CD4-positive, alpha-beta T cell treated with Interleukin-2 at 100 ng/mL for 4 hours (primary cell): ENCODE measurements around the gene ZNF385D.

ENCODE experiments used
- DNase-seq: peaks from one replicate; pipeline ENCODE4 v3.0.0-alpha.2; 2020; ENCODE audit warnings: low spot score

Gene ZNF385D

GRCh38 chr3:21670386-21670785 is 80.6 kb downstream of the ZNF385D start:
- no peak for DNase-seq

GRCh38 chr3:21668012-21668411 is 83.0 kb downstream of the ZNF385D start:
- no peak for DNase-seq

GRCh38 chr3:21665444-21666100 is 85.4 kb downstream of the ZNF385D start:
- no peak for DNase-seq

GRCh38 chr3:21664996-21665395 is 86.0 kb downstream of the ZNF385D start:
- DNase-seq: no peak

GRCh38 chr3:21662403-21662802 is 88.6 kb downstream of the ZNF385D start:
- no peak for DNase-seq

GRCh38 chr3:21654662-21655061 is 96.3 kb downstream of the ZNF385D start:
- no peak for DNase-seq

GRCh38 chr3:21654241-21654640 is 96.8 kb downstream of the ZNF385D start:
- DNase-seq: no peak

- DNase-seq: no peak
Measured at GRCh38 chr3:21649519-21649918, 101.5 kb downstream of the ZNF385D start.

- DNase-seq: no peak
Measured at GRCh38 chr3:21647961-21648360, 103.0 kb downstream of the ZNF385D start.

- no peak for DNase-seq
Measured at GRCh38 chr3:21645121-21645897, 105.7 kb downstream of the ZNF385D start.

GRCh38 chr3:21644268-21644667 is 106.7 kb downstream of the ZNF385D start:
- no peak for DNase-seq

GRCh38 chr3:21643752-21644151 is 107.3 kb downstream of the ZNF385D start:
- no peak for DNase-seq

GRCh38 chr3:21642433-21642832 is 108.6 kb downstream of the ZNF385D start:
- no peak for DNase-seq

- DNase-seq: no peak
Measured at GRCh38 chr3:21641959-21642358, 109.1 kb downstream of the ZNF385D start.

- no peak for DNase-seq
Measured at GRCh38 chr3:21638488-21638887, 112.5 kb downstream of the ZNF385D start.

GRCh38 chr3:21634112-21634511 is 116.9 kb downstream of the ZNF385D start:
- DNase-seq: no peak

- no peak for DNase-seq
Measured at GRCh38 chr3:21624524-21624923, 126.5 kb downstream of the ZNF385D start.

- no peak for DNase-seq
Measured at GRCh38 chr3:21621181-21621651, 129.8 kb downstream of the ZNF385D start.

GRCh38 chr3:21620511-21621155 is 130.4 kb downstream of the ZNF385D start:
- no peak for DNase-seq

GRCh38 chr3:21618695-21619094 is 132.3 kb downstream of the ZNF385D start:
- no peak for DNase-seq

GRCh38 chr3:21613372-21614070 is 137.5 kb downstream of the ZNF385D start:
- no peak for DNase-seq

- no peak for DNase-seq
Measured at GRCh38 chr3:21601178-21601577, 149.8 kb downstream of the ZNF385D start.
